ENCODE measurements around the gene CFAP99.

DNA sequence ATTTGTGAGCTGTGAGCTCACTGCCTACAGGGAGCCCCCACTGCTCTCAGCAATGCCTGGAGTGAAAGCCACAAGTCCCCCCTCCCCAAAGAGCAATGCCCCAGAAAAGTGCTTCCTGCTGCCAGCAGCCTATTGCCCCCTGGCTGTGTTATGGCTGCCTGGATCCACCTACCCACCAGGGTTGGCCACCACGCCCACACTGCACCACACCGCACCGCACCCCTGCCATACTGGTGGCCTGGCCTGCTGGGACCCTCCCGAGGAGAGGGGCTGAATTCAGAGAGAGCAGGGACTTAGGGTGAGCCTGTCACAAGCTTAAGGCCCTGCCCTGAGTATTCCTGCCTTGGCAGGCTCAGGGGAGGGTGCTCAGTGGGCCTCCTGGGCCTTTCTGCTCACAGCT is 4.3 kb downstream of the CFAP99 start:
- no peak for TF ChIP-seq FOS (IDR thresholded peaks at IDR 0.05; ENCODE audit: low read depth, low read length)
- TF ChIP-seq, protein P1, sequence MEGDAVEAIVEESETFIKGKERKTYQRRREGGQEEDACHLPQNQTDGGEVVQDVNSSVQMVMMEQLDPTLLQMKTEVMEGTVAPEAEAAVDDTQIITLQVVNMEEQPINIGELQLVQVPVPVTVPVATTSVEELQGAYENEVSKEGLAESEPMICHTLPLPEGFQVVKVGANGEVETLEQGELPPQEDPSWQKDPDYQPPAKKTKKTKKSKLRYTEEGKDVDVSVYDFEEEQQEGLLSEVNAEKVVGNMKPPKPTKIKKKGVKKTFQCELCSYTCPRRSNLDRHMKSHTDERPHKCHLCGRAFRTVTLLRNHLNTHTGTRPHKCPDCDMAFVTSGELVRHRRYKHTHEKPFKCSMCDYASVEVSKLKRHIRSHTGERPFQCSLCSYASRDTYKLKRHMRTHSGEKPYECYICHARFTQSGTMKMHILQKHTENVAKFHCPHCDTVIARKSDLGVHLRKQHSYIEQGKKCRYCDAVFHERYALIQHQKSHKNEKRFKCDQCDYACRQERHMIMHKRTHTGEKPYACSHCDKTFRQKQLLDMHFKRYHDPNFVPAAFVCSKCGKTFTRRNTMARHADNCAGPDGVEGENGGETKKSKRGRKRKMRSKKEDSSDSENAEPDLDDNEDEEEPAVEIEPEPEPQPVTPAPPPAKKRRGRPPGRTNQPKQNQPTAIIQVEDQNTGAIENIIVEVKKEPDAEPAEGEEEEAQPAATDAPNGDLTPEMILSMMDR (conservative IDR thresholded peaks at IDR 0.05; ENCODE audit: low read depth, low read length), result no peak
- TF ChIP-seq SMC3 (IDR thresholded peaks at IDR 0.05; ENCODE audit: low read depth, low read length), result no peak
- no peak for TF ChIP-seq POLR2A (IDR thresholded peaks at IDR 0.05; ENCODE audit: low read depth, low read length)
- TF ChIP-seq RCOR1 (IDR thresholded peaks at IDR 0.05; ENCODE audit: insufficient replicate concordance, low read length), result no peak
- no peak for TF ChIP-seq RFX5 (IDR thresholded peaks at IDR 0.05; ENCODE audit: low read depth, low read length)
- no peak for TF ChIP-seq MAFK (IDR thresholded peaks at IDR 0.05; ENCODE audit: low read depth, low read length)
- TF ChIP-seq, protein P2, sequence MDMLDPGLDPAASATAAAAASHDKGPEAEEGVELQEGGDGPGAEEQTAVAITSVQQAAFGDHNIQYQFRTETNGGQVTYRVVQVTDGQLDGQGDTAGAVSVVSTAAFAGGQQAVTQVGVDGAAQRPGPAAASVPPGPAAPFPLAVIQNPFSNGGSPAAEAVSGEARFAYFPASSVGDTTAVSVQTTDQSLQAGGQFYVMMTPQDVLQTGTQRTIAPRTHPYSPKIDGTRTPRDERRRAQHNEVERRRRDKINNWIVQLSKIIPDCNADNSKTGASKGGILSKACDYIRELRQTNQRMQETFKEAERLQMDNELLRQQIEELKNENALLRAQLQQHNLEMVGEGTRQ (IDR thresholded peaks at IDR 0.05; ENCODE audit: low read depth, low read length), result no peak
- TF ChIP-seq MXI1 (IDR thresholded peaks at IDR 0.05; ENCODE audit: borderline replicate concordance, low read depth, low read length), result no peak

Measured in IMR-90 (cell line).